Pancreas (tissue), 10 donors: Measurements from ENCODE around the gene RAB12. TPM values are rescaled to one million over a fixed set of nuclear protein-coding genes. Genes with fewer than 3 reads are reported as not detected.

Experiments
- ATAC-seq, 4 donors: fragments of 200-7000 bp; cut with Tn5 transposase; one replicate each; pipeline versions ENCODE4 v1.8.0 to v1.9.1; 2020; ENCODE audit warnings: mild to moderate bottlenecking in 4 of 4, moderate library complexity in 4 of 4
- DNase-seq, 6 donors: peaks; one replicate each; pipeline ENCODE4 v3.0.0-alpha.2; 2020
- FAIRE-seq: peaks from 2 replicates; lab custom pipeline; 2012; peaks lifted over from hg19 to GRCh38; lab: Jason Lieb, UNC
- H3K27ac ChIP-seq, 4 donors: fragments of 200-600 bp; sonication (generic); 1 replicate in 3 of 4; 2 replicates in 1 of 4; pipeline versions ENCODE4 v1.5.0 to v1.8.0; 2020
- H3K27me3 ChIP-seq, 4 donors: fragments of 200-600 bp; one replicate each; pipeline ENCODE4 v1.8.0; 2021
- H3K36me3 ChIP-seq, 3 donors: fragments of 200-600 bp; sonication (generic) in 1 of 3; one replicate each; pipeline versions ENCODE4 v1.5.0 to v1.8.0; 2020 to 2021
- H3K4me1 ChIP-seq, 3 donors: fragments of 200-600 bp; one replicate each; pipeline ENCODE4 v1.8.0; 2021
- H3K4me3 ChIP-seq, 4 donors: fragments of 200-600 bp; sonication (generic) in 2 of 4; one replicate each; pipeline versions ENCODE4 v1.5.0 to v1.8.0; 2020 to 2021
- H3K9me3 ChIP-seq, 4 donors: fragments of 200-600 bp; one replicate each; pipeline ENCODE4 v1.8.0; 2021
- WGBS, 2 donors: extraction: QIAGEN DNeasy Blood & Tissue Kit; methylation state at CpG; one replicate each; pipeline ENCODE4 v1.1.7; 2013; 5-methylcytosine and 5-hydroxymethylcytosine counted together
- intact Hi-C, 3 donors: fragments of 100-400 bp; cut with DNase I; formaldehyde crosslinking; loops; one replicate each; pipeline versions ENCODE4 v1.11.1 to v1.14.2; 2022
- polyA plus RNA-seq, 2 donors: library from polyadenylated mRNA; stranded (reverse); fragments of 200-250 nt; gene quantifications; one replicate each; pipeline ENCODE4 v1.2.3, GENCODE V29; 2013
- total RNA-seq, 6 donors: library from RNA; stranded (reverse); fragmentation: NEBNext Ultra II Directional in 4 of 6; extraction: Animal tissue kit (Norgen Biotek cat#: 25700) in 4 of 6; gene quantifications; one replicate each; pipeline versions ENCODE4 v1.2.1 to v1.2.4, GENCODE V29; 2021 to 2023
- TF ChIP-seq, protein P1 (sequence below), 4 donors: fragments of 200-600 bp; sonication (generic) in 3 of 4; IDR thresholded peaks; one replicate each; pipeline versions ENCODE4 v1.5.0 to v1.8.0; 2021; ENCODE audit warnings: antibody characterized with exemption in 4 of 4
- donor health status: healthy with polysubstance abuse.
- donor health status: DM: no; HTN: no; CAD: no; lungs with moderate emphysema.
- donor health status: DM: no; HTN: no; CAD: no.
- donor health status: control.
- donor health status: control.
- donor health status: Bipolar disorder and iron deficiency.
- donor health status: DM: yes; HTN: yes; CAD: no.
- donor health status: DM: no; HTN: no; CAD: no.
- donor health status: DM: no; HTN: no; CAD: no.
- donor health status: DM: yes; HTN: yes; CAD: no.

The RAB12 gene
- total and polyA plus RNA-seq, 8 donors, result 7.1 to 23.2 (median 11.9) TPM

DNA sequence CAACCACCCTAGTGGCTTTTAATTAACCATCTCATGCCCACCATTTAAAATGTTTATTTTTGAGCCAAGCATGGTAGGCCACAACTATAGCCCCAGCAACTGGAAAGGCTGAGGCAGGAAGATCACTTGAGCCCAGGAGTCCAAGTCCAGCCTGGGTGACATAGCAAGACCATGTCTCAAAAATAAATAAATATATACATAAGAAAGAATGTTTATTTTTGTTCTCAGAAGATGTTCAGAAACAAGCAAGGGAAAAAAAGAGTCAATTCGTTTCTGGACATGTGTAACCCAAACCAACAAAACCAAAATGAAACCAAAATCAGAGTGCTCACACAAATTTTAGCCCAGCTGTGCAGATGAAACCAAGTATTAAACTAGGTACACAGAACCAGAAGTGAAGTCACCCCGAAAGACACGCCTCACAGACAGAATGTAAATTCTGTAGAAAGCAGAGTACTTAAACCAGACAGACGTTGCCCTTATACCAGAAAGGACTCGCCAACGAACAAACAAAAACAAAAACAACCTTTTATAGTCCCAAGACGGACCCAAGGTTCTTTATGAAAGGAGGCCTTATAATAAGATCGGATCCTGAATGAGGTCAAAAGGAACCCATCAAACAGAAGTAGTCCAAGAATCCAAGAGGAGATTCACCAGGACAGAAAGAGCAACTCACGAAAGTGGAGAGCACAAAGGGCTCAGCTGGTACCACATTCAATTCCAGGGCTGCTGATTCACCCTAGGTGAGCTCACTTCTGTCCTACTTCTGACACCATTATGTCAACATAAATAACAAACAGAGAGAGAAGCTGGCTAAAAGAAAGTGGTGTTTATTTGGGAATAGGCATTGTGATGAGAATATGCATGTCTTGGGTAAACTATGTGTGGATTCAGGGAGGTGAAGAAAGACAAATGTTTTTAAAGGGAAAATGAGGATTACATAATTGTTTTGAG lies 64.3 kb downstream of the RAB12 start:
- H3K27ac ChIP-seq, result no peak overlapping the region
- 86 to 92% methylated on average over 9 of the region's 9 CpGs for WGBS, 2 donors
- ATAC-seq, result no peak
- intact Hi-C loops, result no loop called here
- peaks cover 0 to 6% (median 0%) of the 10 kb centered on the region in 4 donors for H3K27me3 ChIP-seq
- FAIRE-seq, result no peak
- no peaks in the 10 kb centered on the region for H3K9me3 ChIP-seq
- no peak for DNase-seq
- TF ChIP-seq, protein P1, sequence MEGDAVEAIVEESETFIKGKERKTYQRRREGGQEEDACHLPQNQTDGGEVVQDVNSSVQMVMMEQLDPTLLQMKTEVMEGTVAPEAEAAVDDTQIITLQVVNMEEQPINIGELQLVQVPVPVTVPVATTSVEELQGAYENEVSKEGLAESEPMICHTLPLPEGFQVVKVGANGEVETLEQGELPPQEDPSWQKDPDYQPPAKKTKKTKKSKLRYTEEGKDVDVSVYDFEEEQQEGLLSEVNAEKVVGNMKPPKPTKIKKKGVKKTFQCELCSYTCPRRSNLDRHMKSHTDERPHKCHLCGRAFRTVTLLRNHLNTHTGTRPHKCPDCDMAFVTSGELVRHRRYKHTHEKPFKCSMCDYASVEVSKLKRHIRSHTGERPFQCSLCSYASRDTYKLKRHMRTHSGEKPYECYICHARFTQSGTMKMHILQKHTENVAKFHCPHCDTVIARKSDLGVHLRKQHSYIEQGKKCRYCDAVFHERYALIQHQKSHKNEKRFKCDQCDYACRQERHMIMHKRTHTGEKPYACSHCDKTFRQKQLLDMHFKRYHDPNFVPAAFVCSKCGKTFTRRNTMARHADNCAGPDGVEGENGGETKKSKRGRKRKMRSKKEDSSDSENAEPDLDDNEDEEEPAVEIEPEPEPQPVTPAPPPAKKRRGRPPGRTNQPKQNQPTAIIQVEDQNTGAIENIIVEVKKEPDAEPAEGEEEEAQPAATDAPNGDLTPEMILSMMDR (IDR thresholded peaks at IDR 0.05), result no peak
- no peaks in the 10 kb centered on the region for H3K36me3 ChIP-seq
- H3K4me1 ChIP-seq, result no peaks in the 10 kb centered on the region
- H3K4me3 ChIP-seq, result no peak overlapping the region

DNA sequence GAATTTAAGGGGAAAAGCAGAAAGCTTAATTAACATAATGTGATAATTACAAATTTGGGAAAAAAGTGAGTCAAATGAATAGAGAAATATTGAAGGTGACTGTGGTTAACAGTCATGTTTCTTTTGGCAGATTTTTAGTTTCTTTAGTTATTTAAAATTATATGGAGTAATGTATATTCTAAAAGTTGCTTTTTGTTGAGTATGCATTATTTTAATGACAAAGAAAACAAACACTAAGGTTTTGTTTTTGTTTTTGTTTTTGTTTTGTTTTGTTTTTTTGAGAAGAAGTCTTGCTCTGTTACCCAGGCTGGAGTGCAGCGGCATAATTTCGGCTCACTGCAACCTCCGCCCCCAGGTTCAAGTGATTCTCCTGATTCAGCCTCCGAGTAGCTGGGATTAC lies 65.8 kb downstream of the RAB12 start:
- Histone ChIP-seq H3K27ac (no peak overlapping the region), H3K27me3 (peaks cover 0 to 6% (median 0%) of the 10 kb centered on the region in 4 donors), H3K9me3 (no peaks in the 10 kb centered on the region), H3K36me3 (no peaks in the 10 kb centered on the region), H3K4me3 (no peak overlapping the region), H3K4me1 (no peaks in the 10 kb centered on the region)
- DNase-seq (no peak), ATAC-seq (no peak), FAIRE-seq (no peak)
- 88 to 91% methylated on average over 4 of the region's 4 CpGs for WGBS, 2 donors
- intact Hi-C loops, result no loop called here
- TF ChIP-seq, protein P1 (IDR thresholded peaks at IDR 0.05), result no peak

DNA sequence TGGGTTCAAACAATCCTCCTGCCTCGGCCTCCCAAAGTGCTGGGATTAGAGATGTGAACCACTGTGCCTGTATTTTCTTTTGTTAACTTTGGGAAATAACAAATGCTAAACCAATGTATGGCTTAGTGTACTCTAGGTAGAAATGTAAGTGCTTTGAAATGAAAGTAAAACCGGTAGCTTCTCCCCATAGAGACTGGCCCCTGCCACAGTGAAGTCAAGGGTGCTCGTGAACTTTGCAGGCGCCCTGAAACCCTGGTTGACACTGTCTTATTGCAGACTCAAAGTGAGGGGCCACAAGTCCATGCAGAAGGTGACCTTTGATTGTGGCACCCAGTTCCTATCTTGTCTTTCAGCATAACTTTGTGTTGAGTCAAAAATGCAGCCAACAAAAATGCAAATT lies 72.0 kb downstream of the RAB12 start:
- H3K4me3 ChIP-seq, result no peak overlapping the region
- DNase-seq (no peak), ATAC-seq (no peak), FAIRE-seq (no peak)
- TF ChIP-seq, protein P1 (IDR thresholded peaks at IDR 0.05), result no peak
- H3K36me3 ChIP-seq, result no peaks in the 10 kb centered on the region
- H3K27me3 ChIP-seq, result no peaks in the 10 kb centered on the region
- no peak overlapping the region for H3K27ac ChIP-seq
- WGBS, 2 donors, result 90 to 93% methylated on average over 4 of the region's 4 CpGs
- H3K9me3 ChIP-seq, result no peaks in the 10 kb centered on the region
- intact Hi-C loops, result no loop called here
- H3K4me1 ChIP-seq, result no peaks in the 10 kb centered on the region

DNA sequence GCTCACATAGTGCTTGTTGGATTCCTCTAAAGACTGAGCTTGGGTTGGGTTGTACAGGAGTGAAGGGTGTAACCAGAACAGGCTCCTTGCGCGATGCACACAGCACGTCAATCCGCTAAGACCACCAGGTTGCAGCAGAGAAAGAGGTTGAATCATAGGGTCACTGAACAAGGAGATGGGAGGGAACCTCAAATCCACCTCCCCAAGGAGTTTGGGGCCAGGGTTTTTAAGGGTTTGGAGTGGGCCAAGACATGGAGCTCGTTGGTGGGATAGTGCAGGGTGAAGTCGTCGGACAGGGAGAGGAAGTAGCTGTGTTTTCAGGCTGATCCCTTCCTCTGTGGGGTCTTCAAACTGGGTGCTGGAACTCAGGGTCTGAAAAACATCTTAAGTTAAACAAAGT lies 75.3 kb downstream of the RAB12 start:
- no peaks in the 10 kb centered on the region for H3K9me3 ChIP-seq
- no peaks in the 10 kb centered on the region for H3K27me3 ChIP-seq
- DNase-seq (no peak), ATAC-seq (no peak), FAIRE-seq (no peak)
- 87 to 91% methylated on average over 7 of the region's 7 CpGs for WGBS, 2 donors
- H3K36me3 ChIP-seq, result no peaks in the 10 kb centered on the region
- intact Hi-C loops, result no loop called here
- H3K4me3 ChIP-seq, result no peak overlapping the region
- H3K4me1 ChIP-seq, result no peaks in the 10 kb centered on the region
- H3K27ac ChIP-seq, result no peak overlapping the region
- TF ChIP-seq, protein P1 (IDR thresholded peaks at IDR 0.05), result no peak
